Kidney tubule cell (primary cell): Measurements from ENCODE around the gene CDC26.
"Not testable (repeated sequence)": the region's sequence is repeated elsewhere in the genome, so short reads cannot be mapped to it uniquely, and the experiment has no call there.

Source experiments
- DNase-seq: peaks from one replicate; pipeline ENCODE4 v3.0.0-alpha.2; 2018; ENCODE audit warnings: low spot score

Gene CDC26

GRCh38 chr9:113238202-113238858 is 37.0 kb downstream of the CDC26 start:
- no peak for DNase-seq

- DNase-seq = no peak
Observed at GRCh38 chr9:113237026-113237425, 38.3 kb downstream of the CDC26 start.

- not testable (repeated sequence) for DNase-seq
Observed at GRCh38 chr9:113235701-113236255, 39.6 kb downstream of the CDC26 start.

- no peak for DNase-seq
Observed at GRCh38 chr9:113231701-113232100, 43.7 kb downstream of the CDC26 start.

- no peak for DNase-seq
Observed at GRCh38 chr9:113228130-113228665, 47.2 kb downstream of the CDC26 start.

GRCh38 chr9:113227436-113227835 is 47.9 kb downstream of the CDC26 start:
- no peak for DNase-seq

- DNase-seq = no peak
Observed at GRCh38 chr9:113223963-113224362, 51.4 kb downstream of the CDC26 start.

- DNase-seq = peak; percentile 16
Observed at GRCh38 chr9:113222482-113222841, 52.9 kb downstream of the CDC26 start.

- peak; percentile 33 for DNase-seq
Observed at GRCh38 chr9:113221800-113222481, 53.4 kb downstream of the CDC26 start.

- DNase-seq = peak; percentile 99
Observed at GRCh38 chr9:113221003-113221799, 54.2 kb downstream of the CDC26 start, which contains the start of the genes FKBP15 and SLC31A1. TSS of gene FKBP15 (minus strand) at chr9:113221277. CDS start at chr9:113221243, 34 bp downstream. TSS of gene SLC31A1 (plus strand) at chr9:113221544. CDS start at chr9:113256149, 34,605 bp downstream.

- DNase-seq = peak; percentile 21
Observed at GRCh38 chr9:113220467-113221002, 54.8 kb downstream of the CDC26 start.

GRCh38 chr9:113219969-113220368 is 55.4 kb downstream of the CDC26 start:
- DNase-seq = peak; percentile 73

- DNase-seq = no peak
Observed at GRCh38 chr9:113219186-113219936, 56.0 kb downstream of the CDC26 start.
